MV-4-11 (cell line): ENCODE results near the gene ZNF99.
"Not testable (repeated sequence)": the region's sequence is repeated elsewhere in the genome, so short reads cannot be mapped to it uniquely, and the experiment has no call there.

ENCODE experiments used
- DNase-seq: peaks from one replicate; lab custom pipeline; 2025; lab: John Stamatoyannopoulos, UW

The ZNF99 gene

GRCh38 chr19:22783651-22784410 lies at the start of gene ZNF99:
TSS of gene ZNF99 (minus strand) at chr19:22784151. CDS start at chr19:22784016, 135 bp downstream.
- DNase-seq = no peak

- no peak for DNase-seq
Observed at GRCh38 chr19:22832031-22832762, 48.2 kb upstream of the ZNF99 start, which contains the start of gene ZNF723. TSS of gene ZNF723 (plus strand) at chr19:22832291. CDS start at chr19:22832380, 89 bp downstream.

DNA sequence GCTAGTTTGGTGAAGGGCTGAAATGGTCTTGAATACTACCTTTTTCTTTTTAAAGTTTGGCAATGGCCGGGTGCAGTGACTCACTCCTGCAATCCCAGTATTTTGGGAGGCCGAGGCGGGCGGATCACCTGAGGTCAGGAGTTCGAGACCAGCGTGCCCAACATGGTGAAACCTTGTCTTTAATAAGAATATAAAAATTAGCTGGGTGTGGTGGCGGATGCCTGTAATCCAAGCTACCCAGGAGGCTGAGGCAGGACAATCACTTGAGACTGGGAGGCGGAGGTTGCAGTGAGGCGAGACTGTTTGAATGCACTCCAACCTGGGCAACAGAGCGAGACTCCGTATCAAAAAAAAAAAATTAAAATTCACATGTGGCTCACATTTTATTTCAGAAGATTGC lies 47.3 kb upstream of the ZNF99 start:
- no peak for DNase-seq

DNA sequence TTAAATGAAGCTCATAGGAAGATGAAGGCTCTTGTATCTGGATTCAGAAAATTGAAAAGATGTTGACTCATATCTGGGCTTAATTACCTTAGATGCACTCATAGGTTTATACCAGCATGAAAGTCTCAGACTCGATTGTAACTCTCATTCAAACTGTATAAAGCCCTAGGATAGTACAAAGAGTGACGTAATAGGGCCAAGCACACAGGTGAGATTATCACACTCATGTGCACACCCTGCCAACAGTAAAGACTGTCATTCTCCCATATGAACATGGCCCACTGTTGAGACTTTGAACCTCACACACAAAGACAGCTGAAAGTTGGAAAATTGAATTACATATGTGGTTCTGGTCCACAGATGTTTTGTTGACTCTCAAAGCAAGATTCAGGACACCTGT lies 30.2 kb upstream of the ZNF99 start:
- DNase-seq = no peak

DNA sequence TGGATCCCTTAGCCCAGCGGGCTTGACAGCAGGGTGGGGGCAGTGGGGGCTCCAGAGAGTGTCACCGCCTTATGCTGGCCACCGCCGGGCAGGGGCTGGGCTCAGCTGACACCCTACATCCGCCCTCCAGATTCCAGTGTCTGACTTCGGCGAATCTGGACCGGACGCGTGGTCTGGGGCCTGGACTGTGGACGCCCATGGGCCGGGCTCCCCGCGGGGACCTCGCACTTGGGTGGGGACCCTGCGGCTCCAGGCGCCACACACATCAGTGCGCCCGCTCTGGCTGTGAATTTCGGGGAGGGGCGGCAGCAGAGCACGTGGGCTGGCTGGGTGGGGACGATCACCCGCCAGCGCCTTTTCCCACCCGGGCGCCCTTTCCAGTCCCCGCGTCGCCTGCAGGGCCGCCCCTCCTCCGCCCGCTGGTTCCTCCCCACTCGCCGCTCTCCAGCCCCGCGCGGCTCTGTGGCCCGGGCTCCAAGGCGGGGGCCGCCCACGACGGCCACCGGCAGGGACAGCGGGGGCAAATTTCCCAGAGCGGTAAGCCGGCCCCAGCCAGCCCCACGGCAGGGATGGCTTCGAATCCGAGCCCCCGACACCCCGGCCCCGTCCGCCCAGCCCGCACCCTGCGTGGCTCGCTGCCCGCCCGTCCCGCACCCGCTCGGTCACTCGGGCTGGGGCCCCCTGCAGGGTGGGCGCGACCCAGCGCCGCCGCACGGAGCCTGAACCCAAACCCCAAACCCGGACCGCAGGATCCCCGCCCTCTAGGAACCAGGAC lies 23.3 kb upstream of the ZNF99 start:
- no peak for DNase-seq

DNA sequence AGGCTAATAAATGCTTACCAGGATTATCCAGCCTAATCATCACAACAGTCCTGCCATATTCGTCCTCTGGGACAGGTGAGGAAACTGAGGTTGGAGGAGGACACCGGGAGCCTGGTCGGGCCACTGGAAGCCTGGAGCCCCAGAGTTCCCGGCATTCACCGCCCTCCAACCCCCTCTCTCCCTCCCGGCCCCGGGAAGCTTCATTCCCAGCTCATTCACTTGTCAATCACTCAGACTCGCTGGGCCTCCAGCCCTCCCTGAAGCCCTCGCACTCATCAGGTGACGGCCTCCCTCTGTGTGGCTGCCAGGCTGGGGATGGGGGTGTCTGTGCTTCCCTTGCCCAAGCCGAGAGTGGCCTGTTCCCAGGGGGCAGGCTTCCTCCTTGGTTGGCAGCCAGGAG lies 22.5 kb upstream of the ZNF99 start:
- DNase-seq = no peak

DNA sequence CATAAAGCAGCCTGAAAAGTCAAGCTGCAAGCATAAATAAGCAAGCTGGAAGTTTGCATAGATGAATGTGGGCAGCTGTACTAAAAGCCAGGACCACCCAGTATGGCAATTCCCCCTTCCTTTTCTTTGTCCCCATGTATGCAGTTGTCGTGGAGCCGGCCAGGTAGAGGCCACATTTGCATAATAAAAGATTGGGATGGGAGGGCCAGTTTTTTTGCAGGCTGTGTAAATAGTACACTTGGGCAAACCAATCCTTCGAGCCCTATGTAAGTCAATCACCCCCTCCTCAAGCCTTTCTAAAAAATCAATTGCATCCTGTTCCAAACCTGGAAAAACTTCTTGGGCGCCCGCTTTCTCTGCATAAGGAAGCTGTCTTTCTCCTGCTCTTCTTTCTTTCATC lies 13.1 kb upstream of the ZNF99 start:
- DNase-seq = no peak

GRCh38 chr19:22792863-22793262 lies 8.9 kb upstream of the ZNF99 start:
- not testable (repeated sequence) for DNase-seq

GRCh38 chr19:22735911-22736645 lies 47.9 kb downstream of the ZNF99 start:
- DNase-seq = no peak

DNA sequence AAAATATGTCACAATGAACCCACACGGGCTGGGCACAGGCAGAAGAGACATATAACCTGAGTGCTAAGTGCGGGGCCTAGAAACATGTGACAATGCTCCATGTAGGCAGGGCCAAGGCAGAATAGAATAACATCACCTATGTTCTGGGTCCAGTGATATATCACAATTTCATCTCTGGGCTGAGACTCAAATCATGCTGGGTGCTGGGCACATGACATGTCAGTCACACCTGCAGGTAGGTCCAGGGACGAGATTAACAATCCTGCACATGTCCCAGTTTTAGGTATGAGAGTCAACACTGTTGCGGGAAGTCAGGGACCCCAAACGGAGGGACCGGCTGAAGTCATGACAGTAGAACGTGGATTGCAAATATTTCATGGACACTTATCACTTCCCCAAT lies 50.3 kb downstream of the ZNF99 start:
- DNase-seq = no peak

GRCh38 chr19:22728214-22728613 lies 55.7 kb downstream of the ZNF99 start:
- DNase-seq = not testable (repeated sequence)

- DNase-seq = not testable (repeated sequence)
Observed at GRCh38 chr19:22721533-22721932, 62.4 kb downstream of the ZNF99 start.

DNA sequence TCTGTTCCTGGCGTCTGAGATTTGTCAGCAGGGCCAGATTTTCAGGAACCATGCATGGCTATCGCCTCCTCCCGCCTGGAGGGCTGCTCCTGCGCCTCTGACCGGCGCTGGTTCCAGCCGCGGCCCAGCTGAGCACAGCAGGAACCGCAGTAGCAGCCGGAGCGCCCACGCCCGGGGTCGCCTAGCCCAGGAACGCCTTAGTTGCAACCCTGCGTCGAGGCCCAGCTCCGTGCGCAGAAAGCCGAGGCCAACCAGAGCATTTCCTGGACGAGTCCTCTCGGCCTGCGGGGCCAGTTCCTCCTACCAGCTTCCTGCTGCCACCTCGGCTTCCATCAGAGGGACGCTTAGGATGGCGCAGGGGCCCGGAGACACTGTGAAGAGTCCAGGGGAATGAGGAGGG lies 75.0 kb downstream of the ZNF99 start:
- no peak for DNase-seq

DNA sequence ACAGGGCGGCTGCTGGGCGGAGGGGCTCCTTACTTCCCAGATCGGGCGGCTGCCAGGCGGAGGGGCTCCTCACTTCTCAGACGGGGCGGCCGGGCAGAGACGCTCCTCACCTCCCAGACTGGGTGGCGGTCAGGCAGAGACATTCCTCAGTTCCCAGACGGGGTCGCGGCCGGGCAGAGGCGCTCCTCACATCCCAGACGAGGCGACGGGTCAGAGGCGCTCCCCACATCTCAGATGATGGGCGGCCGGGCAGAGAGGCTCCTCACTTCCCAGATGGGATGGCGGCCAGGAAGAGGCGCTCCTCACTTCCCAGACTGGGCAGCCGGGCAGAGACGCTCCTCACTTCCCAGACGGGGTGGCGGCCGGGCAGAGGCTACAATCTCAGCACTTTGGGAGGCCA lies 80.9 kb downstream of the ZNF99 start:
- DNase-seq = not testable (repeated sequence)

DNA sequence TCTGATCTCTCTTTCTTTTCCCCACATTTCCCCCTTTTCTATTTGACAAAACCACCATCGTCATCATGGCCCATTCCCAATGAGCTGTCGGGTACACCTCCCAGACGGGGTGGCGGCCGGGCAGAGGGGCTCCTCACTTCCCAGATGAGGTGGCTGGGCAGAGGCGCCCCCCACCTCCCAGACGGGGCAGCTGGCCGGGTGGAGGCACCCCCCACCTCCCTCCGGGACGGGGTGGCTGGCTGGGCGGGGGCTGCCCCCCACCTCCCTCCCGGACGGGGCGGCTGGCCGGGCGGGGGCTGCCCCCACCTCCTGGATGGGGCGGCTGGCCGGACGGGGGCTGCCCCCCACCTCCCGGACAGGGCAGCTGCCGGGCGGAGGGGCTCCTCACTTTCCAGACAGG lies 81.3 kb downstream of the ZNF99 start:
- DNase-seq = not testable (repeated sequence)
